ENCODE measurements around the gene FUT7. TPM values are rescaled to one million over a fixed set of nuclear protein-coding genes. Genes with fewer than 3 reads are reported as not detected.

The FUT7 gene
- total RNA-seq, 4 donors from 2014 or later: 0.60 TPM; not detected in 3

- whole genome bisulfite sequencing, 2 donors: 87 to 88% methylated on average over 10 of the region's 10 CpGs
These were observed 29.2 kb downstream of the FUT7 start for GRCh38 chr9:137002646-137003041.

GRCh38 chr9:137001857-137002645 is 29.8 kb downstream of the FUT7 start:
- H3K4me1 ChIP-seq: peaks cover 0 to 39% (median 24%) of the 10 kb centered on the region in 4 donors
- H3K36me3 ChIP-seq: peaks cover 0 to 7% (median 0%) of the 10 kb centered on the region in 3 donors
- no peak for DNase-seq (ENCODE audit: low spot score in 2 of 2)
- no peak for TF ChIP-seq EP300 (IDR thresholded peaks at IDR 0.05)
- no peak for TF ChIP-seq POLR2A (IDR thresholded peaks at IDR 0.05)
- TF ChIP-seq, protein P1, sequence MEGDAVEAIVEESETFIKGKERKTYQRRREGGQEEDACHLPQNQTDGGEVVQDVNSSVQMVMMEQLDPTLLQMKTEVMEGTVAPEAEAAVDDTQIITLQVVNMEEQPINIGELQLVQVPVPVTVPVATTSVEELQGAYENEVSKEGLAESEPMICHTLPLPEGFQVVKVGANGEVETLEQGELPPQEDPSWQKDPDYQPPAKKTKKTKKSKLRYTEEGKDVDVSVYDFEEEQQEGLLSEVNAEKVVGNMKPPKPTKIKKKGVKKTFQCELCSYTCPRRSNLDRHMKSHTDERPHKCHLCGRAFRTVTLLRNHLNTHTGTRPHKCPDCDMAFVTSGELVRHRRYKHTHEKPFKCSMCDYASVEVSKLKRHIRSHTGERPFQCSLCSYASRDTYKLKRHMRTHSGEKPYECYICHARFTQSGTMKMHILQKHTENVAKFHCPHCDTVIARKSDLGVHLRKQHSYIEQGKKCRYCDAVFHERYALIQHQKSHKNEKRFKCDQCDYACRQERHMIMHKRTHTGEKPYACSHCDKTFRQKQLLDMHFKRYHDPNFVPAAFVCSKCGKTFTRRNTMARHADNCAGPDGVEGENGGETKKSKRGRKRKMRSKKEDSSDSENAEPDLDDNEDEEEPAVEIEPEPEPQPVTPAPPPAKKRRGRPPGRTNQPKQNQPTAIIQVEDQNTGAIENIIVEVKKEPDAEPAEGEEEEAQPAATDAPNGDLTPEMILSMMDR (IDR thresholded peaks at IDR 0.05): no peak
- H3K4me3 ChIP-seq: no peak overlapping the region
- no peak overlapping the region for H3K27ac ChIP-seq
- H3K27me3 ChIP-seq: no peaks in the 10 kb centered on the region
- WGBS, 2 donors: 88 to 91% methylated on average over 20 of the region's 20 CpGs
- peaks cover 0 to 5% (median 0%) of the 10 kb centered on the region in 4 donors for H3K9me3 ChIP-seq

More at GRCh38 chr9:137002646-137003041, 29.2 kb downstream of the FUT7 start:
- Histone ChIP-seq H3K27me3 (no peaks in the 10 kb centered on the region), H3K4me3 (no peak overlapping the region), H3K4me1 (peaks cover 0 to 39% (median 19%) of the 10 kb centered on the region in 4 donors), H3K36me3 (peaks cover 0 to 13% (median 0%) of the 10 kb centered on the region in 3 donors), H3K9me3 (peaks cover 0 to 5% (median 0%) of the 10 kb centered on the region in 4 donors), H3K27ac (no peak overlapping the region)
- no peak for DNase-seq (ENCODE audit: low spot score in 2 of 2)
- TF ChIP-seq POLR2A (IDR thresholded peaks at IDR 0.05): no peak
- TF ChIP-seq, protein P1 (IDR thresholded peaks at IDR 0.05): no peak
- no peak for TF ChIP-seq EP300 (IDR thresholded peaks at IDR 0.05)

GRCh38 chr9:137000177-137000930 is 31.5 kb downstream of the FUT7 start:
- 42 to 49% methylated on average over 10 of the region's 10 CpGs for WGBS, 2 donors
- Histone ChIP-seq H3K9me3 (peaks cover 0 to 5% (median 0%) of the 10 kb centered on the region in 4 donors), H3K4me1 (peaks cover 0 to 43% (median 33%) of the 10 kb centered on the region in 4 donors), H3K4me3 (no peak overlapping the region), H3K27ac (peak overlapping the region in 3 of 4 donors; percentile 31 to 53 (median 44)), H3K36me3 (no peaks in the 10 kb centered on the region), H3K27me3 (no peaks in the 10 kb centered on the region)
- TF ChIP-seq, protein P1 (IDR thresholded peaks at IDR 0.05): no peak
- no peak for TF ChIP-seq POLR2A (IDR thresholded peaks at IDR 0.05)
- no peak for TF ChIP-seq EP300 (IDR thresholded peaks at IDR 0.05)
- DNase-seq (ENCODE audit: low spot score in 2 of 2): no peak

DNA sequence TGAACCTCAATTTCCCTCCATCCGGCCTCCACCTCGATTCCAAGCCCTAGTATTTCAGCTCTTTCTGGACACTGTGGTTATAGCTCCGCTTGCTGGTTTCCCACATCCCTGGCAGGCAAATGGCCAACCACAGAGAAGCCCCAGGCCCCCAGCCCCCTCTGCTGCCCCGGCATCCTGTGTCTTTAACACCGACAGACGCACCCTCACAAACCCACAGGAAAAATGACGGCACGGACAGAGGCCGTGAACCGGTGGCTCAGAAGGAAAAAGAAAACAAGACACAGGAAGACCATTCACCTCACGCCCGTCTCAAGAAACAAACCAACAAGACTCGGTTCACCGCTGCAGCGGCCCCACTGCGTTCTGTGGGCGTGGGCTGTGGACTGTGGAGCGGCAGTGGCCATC is 34.1 kb downstream of the FUT7 start:
- Histone ChIP-seq H3K4me3 (no peak overlapping the region), H3K36me3 (peaks cover 0 to 15% (median 0%) of the 10 kb centered on the region in 3 donors), H3K27ac (peak overlapping the region in 3 of 4 donors; percentile 63 to 89 (median 76)), H3K4me1 (peaks cover 0 to 68% (median 58%) of the 10 kb centered on the region in 4 donors), H3K27me3 (no peaks in the 10 kb centered on the region), H3K9me3 (no peaks in the 10 kb centered on the region)
- no peak for DNase-seq (ENCODE audit: low spot score in 2 of 2)
- TF ChIP-seq, protein P1 (IDR thresholded peaks at IDR 0.05): no peak
- TF ChIP-seq EP300 (IDR thresholded peaks at IDR 0.05) (no peak), POLR2A (IDR thresholded peaks at IDR 0.05) (no peak)
- WGBS, 2 donors: 45 to 55% methylated on average over 18 of the region's 18 CpGs

Data from tibial nerve (tissue), 4 donors.